Hepatocyte (in vitro differentiated cells): ENCODE measurements around the gene CPOX.

Experiments
- CTCF ChIP-seq: fragments of 200-600 bp; sonication (generic); IDR thresholded peaks from 2 replicates; pipeline ENCODE4 v1.5.1; 2016; ENCODE audit warnings: antibody characterized with exemption, mild to moderate bottlenecking; ENCODE audit not compliant: poor library complexity
- EZH2 ChIP-seq: fragments of 200-600 bp; sonication (generic); IDR thresholded peaks from 2 replicates; pipeline ENCODE4 v1.6.1; 2016; ENCODE audit warnings: antibody characterized with exemption, mild to moderate bottlenecking, borderline replicate concordance
- EZH2phosphoT487 ChIP-seq: fragments of 200-600 bp; sonication (generic); IDR thresholded peaks from one replicate; pipeline ENCODE4 v1.6.1; 2018; ENCODE audit warnings: antibody characterized with exemption, mild to moderate bottlenecking, low read depth, moderate library complexity; ENCODE audit not compliant: unreplicated experiment, severe bottlenecking

DNA sequence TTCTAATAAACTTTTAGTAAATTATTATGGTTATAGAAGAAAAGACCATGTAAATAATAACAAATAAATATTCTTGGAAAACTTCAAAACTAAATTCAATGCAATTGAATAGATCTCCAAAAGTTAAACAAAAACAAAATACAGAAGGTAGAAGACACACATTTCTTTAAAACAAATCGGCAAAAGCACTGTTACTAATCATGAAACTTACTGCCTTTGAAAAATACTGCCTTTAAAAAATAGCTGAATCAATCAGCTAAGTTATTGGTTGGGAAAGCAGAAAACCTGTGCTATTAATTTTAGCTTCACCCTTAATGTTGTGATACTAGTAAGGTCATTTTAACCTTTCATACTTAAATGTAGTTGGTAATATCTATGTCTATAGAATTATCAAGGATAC, 58.7 kb downstream of the CPOX start:
- no peak for TF ChIP-seq EZH2
- no peak for TF ChIP-seq CTCF
- TF ChIP-seq EZH2phosphoT487: no peak
